Cardiac muscle cell (in vitro differentiated cells and primary cell): ENCODE results near the gene PRAC2. TPM values are rescaled to one million over a fixed set of nuclear protein-coding genes. Genes with fewer than 3 reads are reported as not detected.

ENCODE experiments used
- DNase-seq, 2 donors: peaks; one replicate each; pipeline versions ENCODE4 v3.0.0 to v3.0.0-alpha.2; 2010 to 2017; ENCODE audit warnings: low read depth in 1 of 2, low spot score in 1 of 2
- H3K27ac ChIP-seq: fragments of 200-600 bp; sonication (generic); 2 replicates; pipeline ENCODE4 v1.5.1; 2016
- H3K27me3 ChIP-seq: fragments of 200-600 bp; sonication (generic); 2 replicates; pipeline ENCODE4 v1.6.0; 2016; ENCODE audit warnings: control low read depth
- H3K36me3 ChIP-seq: fragments of 200-600 bp; sonication (generic); 2 replicates; pipeline ENCODE4 v1.5.1; 2016; ENCODE audit warnings: control low read depth
- H3K4me1 ChIP-seq: fragments of 200-600 bp; sonication (generic); 2 replicates; pipeline ENCODE4 v1.8.1; 2017; ENCODE audit warnings: low read depth, mild to moderate bottlenecking, mixed run types
- H3K4me3 ChIP-seq: fragments of 200-600 bp; sonication (generic); 2 replicates; pipeline ENCODE4 v1.5.1; 2016; ENCODE audit warnings: mild to moderate bottlenecking
- H3K9me3 ChIP-seq: fragments of 200-600 bp; sonication (generic); 2 replicates; pipeline ENCODE4 v1.5.1; 2017; ENCODE audit warnings: low read depth, mild to moderate bottlenecking, control low read depth
- polyA plus RNA-seq: library from polyadenylated mRNA; unstranded; fragments of >200 nt; fragmentation: Nextera tagmentation; extraction: Ambion mirVana; gene quantifications from 2 replicates; pipeline ENCODE4 v1.2.1, GENCODE V29; 2016
- total RNA-seq: library from RNA; depleted of rRNA; stranded (reverse); fragments of >200 nt; gene quantifications from 2 replicates; pipeline ENCODE4 v1.2.3, GENCODE V29; 2016
- TF ChIP-seq, protein P1 (sequence below): IDR thresholded peaks from 2 replicates; pipeline ENCODE4 v1.5.1; 2012; ENCODE audit warnings: low read depth, mild to moderate bottlenecking, low read length

Gene PRAC2
- total RNA-seq: not detected in 2 replicates
- not detected in 2 replicates for polyA plus RNA-seq

DNA sequence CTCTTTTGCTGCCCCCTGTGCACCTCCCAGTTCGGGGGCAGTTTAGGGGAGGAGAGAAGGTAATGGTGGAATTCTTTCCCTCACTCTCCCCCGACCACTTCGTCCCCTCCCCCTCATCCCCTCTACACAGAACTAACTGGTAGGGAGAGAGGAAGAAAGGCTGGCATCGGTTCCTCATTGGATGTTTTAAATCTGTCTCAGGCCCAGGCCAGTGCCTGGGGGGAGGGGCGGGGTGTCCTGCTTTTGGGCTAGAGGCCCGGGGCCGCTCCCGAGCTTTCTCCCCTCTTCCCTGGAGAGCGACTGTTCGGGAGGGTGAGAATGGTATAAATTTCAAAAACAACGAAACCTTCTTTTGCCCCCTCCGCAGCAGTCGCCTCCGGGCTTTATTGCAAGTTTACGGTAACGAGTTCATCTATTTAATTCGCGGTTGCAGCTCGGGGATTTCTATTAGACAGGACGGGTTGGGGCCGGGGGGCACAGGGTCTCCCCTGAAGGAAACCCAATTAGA lies at the start of gene PRAC2:
TSS of gene PRAC2 (plus strand) at position 271 of the 508 bp plus-strand sequence. CDS start 1,226 bp downstream, outside the sequence.
- Histone ChIP-seq H3K36me3 (no peaks in the 10 kb centered on the region), H3K4me1 (no peaks in the 10 kb centered on the region), H3K27me3 (peaks cover 100% of the 10 kb centered on the region), H3K9me3 (no peaks in the 10 kb centered on the region), H3K4me3 (no peak within 1 kb of the TSS), H3K27ac (no peak within 1 kb of the TSS)
- DNase-seq: no peak
- TF ChIP-seq, protein P1, sequence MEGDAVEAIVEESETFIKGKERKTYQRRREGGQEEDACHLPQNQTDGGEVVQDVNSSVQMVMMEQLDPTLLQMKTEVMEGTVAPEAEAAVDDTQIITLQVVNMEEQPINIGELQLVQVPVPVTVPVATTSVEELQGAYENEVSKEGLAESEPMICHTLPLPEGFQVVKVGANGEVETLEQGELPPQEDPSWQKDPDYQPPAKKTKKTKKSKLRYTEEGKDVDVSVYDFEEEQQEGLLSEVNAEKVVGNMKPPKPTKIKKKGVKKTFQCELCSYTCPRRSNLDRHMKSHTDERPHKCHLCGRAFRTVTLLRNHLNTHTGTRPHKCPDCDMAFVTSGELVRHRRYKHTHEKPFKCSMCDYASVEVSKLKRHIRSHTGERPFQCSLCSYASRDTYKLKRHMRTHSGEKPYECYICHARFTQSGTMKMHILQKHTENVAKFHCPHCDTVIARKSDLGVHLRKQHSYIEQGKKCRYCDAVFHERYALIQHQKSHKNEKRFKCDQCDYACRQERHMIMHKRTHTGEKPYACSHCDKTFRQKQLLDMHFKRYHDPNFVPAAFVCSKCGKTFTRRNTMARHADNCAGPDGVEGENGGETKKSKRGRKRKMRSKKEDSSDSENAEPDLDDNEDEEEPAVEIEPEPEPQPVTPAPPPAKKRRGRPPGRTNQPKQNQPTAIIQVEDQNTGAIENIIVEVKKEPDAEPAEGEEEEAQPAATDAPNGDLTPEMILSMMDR: no peak

DNA sequence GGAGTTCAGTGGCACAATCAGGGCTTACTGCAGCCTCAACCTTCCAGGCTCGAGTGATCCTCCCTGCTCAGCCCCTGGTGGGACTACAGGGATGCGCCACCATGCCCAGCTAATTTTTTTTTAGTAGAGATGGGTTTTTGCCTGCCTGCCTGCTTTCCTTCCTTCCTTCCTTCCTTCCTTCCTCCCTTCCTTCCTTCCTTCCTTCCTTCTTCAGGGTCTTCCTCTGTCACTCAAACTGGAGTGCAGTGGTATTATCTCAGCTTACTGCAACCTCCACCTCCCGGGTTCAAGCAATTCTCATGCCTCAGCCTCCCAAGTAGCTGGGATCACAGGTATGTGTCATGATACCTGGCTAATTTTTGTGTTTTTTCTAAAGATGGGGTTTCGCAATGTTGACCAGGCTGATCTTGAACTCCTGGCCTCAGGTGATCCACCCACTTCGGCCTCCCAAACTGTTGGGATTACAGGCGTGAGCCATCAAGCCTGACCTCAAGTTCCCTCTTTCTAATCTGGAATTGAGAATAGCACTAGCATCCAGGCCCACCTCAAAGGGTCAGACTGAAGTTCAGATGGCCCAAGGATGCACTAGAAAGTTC lies 45.9 kb upstream of the PRAC2 start:
- no peaks in the 10 kb centered on the region for H3K4me1 ChIP-seq
- H3K36me3 ChIP-seq: no peaks in the 10 kb centered on the region
- no peak for DNase-seq
- H3K27ac ChIP-seq: no peak overlapping the region
- no peak overlapping the region for H3K4me3 ChIP-seq
- TF ChIP-seq, protein P1: no peak
- H3K9me3 ChIP-seq: no peaks in the 10 kb centered on the region
- H3K27me3 ChIP-seq: peaks cover 96% of the 10 kb centered on the region

- H3K4me1 ChIP-seq: no peaks in the 10 kb centered on the region
- H3K27ac ChIP-seq: no peak overlapping the region
- no peak overlapping the region for H3K4me3 ChIP-seq
- H3K36me3 ChIP-seq: no peaks in the 10 kb centered on the region
- H3K27me3 ChIP-seq: peaks cover 97% of the 10 kb centered on the region
- TF ChIP-seq, protein P1: peak; percentile 93
- H3K9me3 ChIP-seq: no peaks in the 10 kb centered on the region
- DNase-seq: peak; percentile 58 to 80
Observed at GRCh38 chr17:48678141-48678971, 44.6 kb upstream of the PRAC2 start.

GRCh38 chr17:48679385-48680096 lies 43.4 kb upstream of the PRAC2 start:
- TF ChIP-seq, protein P1: no peak
- H3K27me3 ChIP-seq: peaks cover 97% of the 10 kb centered on the region
- DNase-seq: peak in 1 of 2 donors; percentile 3

DNA sequence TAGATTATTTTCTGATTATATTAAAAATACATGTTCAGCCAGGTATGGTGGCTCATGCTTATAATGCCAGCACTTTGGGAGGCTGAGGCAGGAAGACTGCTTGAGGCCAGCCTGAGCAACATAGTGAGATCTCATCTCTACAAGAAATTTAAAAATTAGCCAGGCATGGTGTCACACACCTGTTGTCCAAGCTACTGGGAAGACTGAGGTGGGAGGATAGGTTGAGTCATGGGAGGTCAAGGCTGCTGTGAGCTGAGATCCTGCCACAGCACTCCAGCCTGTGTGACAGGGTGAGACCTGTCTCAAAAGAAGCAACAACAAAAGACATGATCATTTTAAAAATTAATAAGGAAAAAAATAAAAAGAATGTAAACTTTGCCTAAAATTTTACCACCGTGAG lies 41.4 kb upstream of the PRAC2 start:
- Histone ChIP-seq H3K27ac (no peak overlapping the region), H3K9me3 (no peaks in the 10 kb centered on the region), H3K4me1 (no peaks in the 10 kb centered on the region), H3K27me3 (peaks cover 90% of the 10 kb centered on the region), H3K36me3 (no peaks in the 10 kb centered on the region), H3K4me3 (no peak overlapping the region)
- TF ChIP-seq, protein P1: no peak
- no peak for DNase-seq

More at GRCh38 chr17:48679385-48680096, 43.4 kb upstream of the PRAC2 start:
- H3K4me3 ChIP-seq: no peak overlapping the region
- no peaks in the 10 kb centered on the region for H3K4me1 ChIP-seq
- no peaks in the 10 kb centered on the region for H3K9me3 ChIP-seq
- no peak overlapping the region for H3K27ac ChIP-seq
- no peaks in the 10 kb centered on the region for H3K36me3 ChIP-seq
